ENCODE measurements around the gene OR11A1.

- TF ChIP-seq CTCF (optimal IDR thresholded peaks at IDR 0.05 in 1 of 3, IDR thresholded peaks at IDR 0.05 in 1 of 3, conservative IDR thresholded peaks at IDR 0.05 in 1 of 3; ENCODE audit: extremely low read depth in 1 of 3, insufficient read depth in 2 of 3, low read length in 3 of 3) (no peak), EZH2 (IDR thresholded peaks at IDR 0.05; ENCODE audit: low read length) (no peak)
These were observed 42.8 kb upstream of the OR11A1 start for GRCh38 chr6:29499704-29500103.

Measured in keratinocyte (primary cell).